BJ (cell line): ENCODE measurements around the gene ADGRF5. TPM values are rescaled to one million over a fixed set of nuclear protein-coding genes. Genes with fewer than 3 reads are reported as not detected.

ENCODE experiments used
- CTCF ChIA-PET: fragments of 350-600 bp; formaldehyde crosslinking; extraction: SDS; loops from one replicate; lab custom pipeline; 2021; ENCODE audit warnings: antibody characterized with exemption, inconsistent platforms; lab: Yijun Ruan, JAX
- POLR2A ChIA-PET: fragments of 300-600 bp; sonication (Branson Sonifier 250); formaldehyde crosslinking; extraction: SDS; loops from one replicate; lab custom pipeline; 2021; ENCODE audit warnings: antibody characterized with exemption; lab: Charles Lee
- DNase-seq: peaks from one replicate; pipeline ENCODE4 v3.0.0-alpha.2; 2011; ENCODE audit warnings: low read depth
- H3K27me3 ChIP-seq: 2 replicates; pipeline ENCODE4 v1.6.0; 2011; ENCODE audit warnings: low read length; ENCODE audit not compliant: control insufficient read depth, insufficient read depth
- H3K36me3 ChIP-seq: 2 replicates; pipeline ENCODE4 v1.5.1; 2011; ENCODE audit warnings: low read length; ENCODE audit not compliant: control insufficient read depth, insufficient read depth
- H3K4me3 ChIP-seq: 2 replicates; pipeline ENCODE4 v1.5.1; 2011; ENCODE audit warnings: low read depth, mild to moderate bottlenecking, control low read depth, low read length
- polyA plus RNA-seq: library from polyadenylated mRNA; depleted of rRNA; stranded (reverse); fragments of >200 nt; gene quantifications from 2 replicates; pipeline ENCODE4 v1.2.3, GENCODE V29; 2011; rRNA removed
- TF ChIP-seq, protein P1 (sequence below): IDR thresholded peaks from 2 replicates; pipeline ENCODE4 v1.5.1; 2011; ENCODE audit warnings: low read depth, mild to moderate bottlenecking, control low read depth, inconsistent platforms, low read length, moderate library complexity; ENCODE audit not compliant: insufficient read depth

ADGRF5 gene
- polyA plus RNA-seq, 1 experiment, result not detected

DNA sequence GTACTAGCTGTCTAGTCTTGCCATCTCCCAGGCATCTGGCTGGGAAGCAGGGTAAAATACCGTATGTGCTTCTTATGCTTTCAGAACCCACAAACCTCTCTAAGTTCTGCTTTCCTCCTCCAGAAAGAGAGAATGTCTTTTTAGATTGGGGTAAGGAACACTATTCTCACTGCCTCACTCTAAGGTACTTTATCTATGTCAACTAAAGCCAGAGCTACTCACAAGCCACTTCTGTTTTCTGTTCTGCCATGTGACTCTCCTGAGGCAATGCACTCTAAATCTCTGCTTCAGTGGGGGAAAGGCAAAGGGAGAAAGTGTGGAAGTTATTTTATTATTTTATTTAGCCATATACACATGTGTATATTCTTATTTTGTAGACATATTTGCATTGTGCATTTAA lies 112.9 kb downstream of the ADGRF5 start:
- DNase-seq, result no peak
- POLR2A ChIA-PET, result no interaction called here
- CTCF ChIA-PET, result no interaction called here
- Histone ChIP-seq H3K4me3 (no peak overlapping the region), H3K36me3 (no peaks in the 10 kb centered on the region), H3K27me3 (no peaks in the 10 kb centered on the region)
- TF ChIP-seq, protein P1, sequence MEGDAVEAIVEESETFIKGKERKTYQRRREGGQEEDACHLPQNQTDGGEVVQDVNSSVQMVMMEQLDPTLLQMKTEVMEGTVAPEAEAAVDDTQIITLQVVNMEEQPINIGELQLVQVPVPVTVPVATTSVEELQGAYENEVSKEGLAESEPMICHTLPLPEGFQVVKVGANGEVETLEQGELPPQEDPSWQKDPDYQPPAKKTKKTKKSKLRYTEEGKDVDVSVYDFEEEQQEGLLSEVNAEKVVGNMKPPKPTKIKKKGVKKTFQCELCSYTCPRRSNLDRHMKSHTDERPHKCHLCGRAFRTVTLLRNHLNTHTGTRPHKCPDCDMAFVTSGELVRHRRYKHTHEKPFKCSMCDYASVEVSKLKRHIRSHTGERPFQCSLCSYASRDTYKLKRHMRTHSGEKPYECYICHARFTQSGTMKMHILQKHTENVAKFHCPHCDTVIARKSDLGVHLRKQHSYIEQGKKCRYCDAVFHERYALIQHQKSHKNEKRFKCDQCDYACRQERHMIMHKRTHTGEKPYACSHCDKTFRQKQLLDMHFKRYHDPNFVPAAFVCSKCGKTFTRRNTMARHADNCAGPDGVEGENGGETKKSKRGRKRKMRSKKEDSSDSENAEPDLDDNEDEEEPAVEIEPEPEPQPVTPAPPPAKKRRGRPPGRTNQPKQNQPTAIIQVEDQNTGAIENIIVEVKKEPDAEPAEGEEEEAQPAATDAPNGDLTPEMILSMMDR, result no peak

Other genes with a start within 250 kb of the ADGRF5 start
- not detected in 2 replicates for gene TDRD6, start 234.1 kb downstream of the ADGRF5 start, polyA plus RNA-seq
- gene PLA2G7, start 186.6 kb downstream of the ADGRF5 start, polyA plus RNA-seq, result not detected in 2 replicates
- gene ANKRD66, start 175.0 kb downstream of the ADGRF5 start, polyA plus RNA-seq, result not detected in 2 replicates
- not detected in 2 replicates for gene MEP1A, start 128.5 kb downstream of the ADGRF5 start, polyA plus RNA-seq
- not detected in 2 replicates for gene ADGRF1, start 120.4 kb upstream of the ADGRF5 start, polyA plus RNA-seq